Lung (tissue), 12 donors: ENCODE data around the gene TMEM147. TPM values are rescaled to one million over a fixed set of nuclear protein-coding genes. Genes with fewer than 3 reads are reported as not detected.

Experiments
- ATAC-seq: fragments of 200-7000 bp; cut with Tn5 transposase; one replicate; pipeline ENCODE4 v1.9.1; 2020; ENCODE audit warnings: moderate number of reproducible peaks; ENCODE audit not compliant: insufficient read depth, low FRiP score
- DNase-seq, 3 donors: peaks; one replicate each; pipeline ENCODE4 v3.0.0-alpha.2; 2013 to 2017
- H3K27ac ChIP-seq, 2 donors: one replicate each; pipeline ENCODE4 v1.5.1; 2013; ENCODE audit warnings: mild to moderate bottlenecking in 2 of 2, moderate library complexity in 2 of 2, control low read depth in 1 of 2, inconsistent platforms in 1 of 2, low read depth in 1 of 2, low read length in 1 of 2
- H3K27me3 ChIP-seq, 3 donors: one replicate each; pipeline ENCODE4 v1.5.1; 2013; ENCODE audit warnings: low read length in 2 of 3; ENCODE audit not compliant: control insufficient read depth in 3 of 3, insufficient read depth in 3 of 3
- H3K36me3 ChIP-seq, 4 donors: one replicate each; pipeline ENCODE4 v1.5.1; 2013; ENCODE audit warnings: low read length in 4 of 4, mild to moderate bottlenecking in 1 of 4, moderate library complexity in 1 of 4; ENCODE audit not compliant: control insufficient read depth in 4 of 4, insufficient read depth in 4 of 4
- H3K4me1 ChIP-seq, 5 donors: one replicate each; pipeline ENCODE4 v1.5.1; 2013; ENCODE audit warnings: low read length in 5 of 5, mild to moderate bottlenecking in 2 of 5, moderate library complexity in 1 of 5; ENCODE audit not compliant: control insufficient read depth in 5 of 5, insufficient read depth in 5 of 5
- H3K4me3 ChIP-seq: one replicate; pipeline ENCODE4 v1.5.1; 2013; ENCODE audit warnings: mild to moderate bottlenecking, control low read depth, moderate library complexity
- H3K9ac ChIP-seq, 2 donors: one replicate each; pipeline ENCODE4 v1.5.1; 2013; ENCODE audit warnings: low read length in 2 of 2, control low read depth in 1 of 2; ENCODE audit not compliant: insufficient read depth in 1 of 2
- H3K9me3 ChIP-seq, 4 donors: one replicate each; pipeline ENCODE4 v1.5.1; 2013; ENCODE audit warnings: low read length in 3 of 4, mild to moderate bottlenecking in 1 of 4, moderate library complexity in 1 of 4; ENCODE audit not compliant: control insufficient read depth in 4 of 4, insufficient read depth in 3 of 4
- CTCF ChIP-seq: IDR thresholded peaks from 2 replicates; pipeline ENCODE4 v1.5.1; 2012; ENCODE audit warnings: mild to moderate bottlenecking; ENCODE audit errors: control extremely low read depth, extremely low read depth
- WGBS, 2 donors: extraction: QIAGEN DNeasy Blood & Tissue Kit; methylation state at CpG; one replicate each; pipeline ENCODE4 v1.1.7; 2013; 5-methylcytosine and 5-hydroxymethylcytosine counted together
- polyA plus RNA-seq, 2 donors: library from polyadenylated mRNA; stranded (reverse); fragments of 200-250 nt; gene quantifications; one replicate each; pipeline ENCODE4 v1.2.1, GENCODE V29; 2013
- total RNA-seq, 2 donors: library from RNA; depleted of rRNA in 1 of 2; stranded (reverse); fragments of >200 nt in 1 of 2; gene quantifications; one replicate each; pipeline ENCODE4 v1.2.1, GENCODE V29; 2014 to 2021
- donor health status: control.
- donor health status: control.
- donor health status: Bipolar disorder and iron deficiency.
- donor health status: healthy.
- donor health status: DM: yes; HTN: yes; CAD: no.

The TMEM147 gene
- total and polyA plus RNA-seq, 4 donors: 39.0 to 167 (median 124) TPM

DNA sequence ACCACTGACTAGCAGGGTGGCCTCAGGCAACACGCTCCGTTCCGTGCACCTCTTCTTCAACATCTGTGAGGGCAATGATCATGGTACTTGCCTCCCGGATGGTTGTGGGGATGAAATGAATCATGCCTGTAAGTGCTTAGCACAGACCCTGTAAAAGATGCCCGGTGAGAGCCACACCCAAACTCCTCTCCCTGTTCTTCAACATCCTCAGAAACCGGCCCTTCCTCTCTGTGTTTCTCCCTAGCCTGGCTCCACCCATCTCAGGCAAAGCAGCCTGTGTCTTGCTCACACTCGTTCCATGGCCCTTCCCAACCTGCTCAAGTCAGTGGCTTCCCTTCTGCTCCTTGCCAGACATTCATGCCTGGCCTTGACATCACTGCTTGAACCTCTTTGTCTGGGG lies 26.1 kb upstream of the TMEM147 start:
- 56 to 62% methylated on average over 7 of the region's 7 CpGs for WGBS, 2 donors
- TF ChIP-seq CTCF: no peak
- ATAC-seq (no peak), DNase-seq (no peak)
- H3K9me3 ChIP-seq: no peaks in the 10 kb centered on the region
- peaks cover 0 to 4% (median 0%) of the 10 kb centered on the region in 5 donors for H3K4me1 ChIP-seq
- H3K27ac ChIP-seq: no peak overlapping the region
- no peak overlapping the region for H3K4me3 ChIP-seq
- peaks cover 0 to 6% (median 0%) of the 10 kb centered on the region in 3 donors for H3K27me3 ChIP-seq
- no peaks in the 10 kb centered on the region for H3K36me3 ChIP-seq
- H3K9ac ChIP-seq: no peak overlapping the region

GRCh38 chr19:35521124-35521743 lies 24.2 kb upstream of the TMEM147 start:
- no peak overlapping the region for H3K4me3 ChIP-seq
- peaks cover 0 to 3% (median 0%) of the 10 kb centered on the region in 5 donors for H3K4me1 ChIP-seq
- no peaks in the 10 kb centered on the region for H3K9me3 ChIP-seq
- DNase-seq (no peak), ATAC-seq (no peak)
- no peak overlapping the region for H3K9ac ChIP-seq
- WGBS, 2 donors: 68 to 75% methylated on average over 16 of the region's 16 CpGs
- H3K27me3 ChIP-seq: peaks cover 0 to 12% (median 4%) of the 10 kb centered on the region in 3 donors
- no peak for TF ChIP-seq CTCF
- H3K27ac ChIP-seq: no peak overlapping the region
- H3K36me3 ChIP-seq: no peaks in the 10 kb centered on the region

- H3K9me3 ChIP-seq: no peaks in the 10 kb centered on the region
- H3K9ac ChIP-seq: no peak overlapping the region
- ATAC-seq (no peak), DNase-seq (no peak)
- WGBS, 2 donors: 82 to 88% methylated on average over 12 of the region's 12 CpGs
- H3K36me3 ChIP-seq: no peaks in the 10 kb centered on the region
- H3K27me3 ChIP-seq: peaks cover 0 to 12% (median 4%) of the 10 kb centered on the region in 3 donors
- no peak overlapping the region for H3K27ac ChIP-seq
- H3K4me1 ChIP-seq: peaks cover 0 to 3% (median 0%) of the 10 kb centered on the region in 5 donors
- TF ChIP-seq CTCF: no peak
- H3K4me3 ChIP-seq: no peak overlapping the region
Measured at GRCh38 chr19:35522745-35523327, 22.6 kb upstream of the TMEM147 start.
